Skeletal muscle cell (primary cell): ENCODE measurements around the gene GPC6.

Experiments
- DNase-seq: peaks from one replicate; pipeline ENCODE4 v3.0.0-alpha.2; 2010; ENCODE audit warnings: low read depth
- H3K4me3 ChIP-seq: 2 replicates; pipeline ENCODE4 v1.5.1; 2011; ENCODE audit warnings: low read depth, mild to moderate bottlenecking, control low read depth, low read length, moderate library complexity

The GPC6 gene

GRCh38 chr13:94123557-94123956 lies 897.0 kb downstream of the GPC6 start:
- DNase-seq: no peak

GRCh38 chr13:94128430-94128829 lies 901.8 kb downstream of the GPC6 start:
- no peak for DNase-seq
- H3K4me3 ChIP-seq: no peak overlapping the region

More at GRCh38 chr13:94123557-94123956, 897.0 kb downstream of the GPC6 start:
- no peak overlapping the region for H3K4me3 ChIP-seq

GRCh38 chr13:94129490-94129894 lies 902.9 kb downstream of the GPC6 start:
- H3K4me3 ChIP-seq: no peak overlapping the region
- DNase-seq: no peak

GRCh38 chr13:94138831-94139230 lies 912.2 kb downstream of the GPC6 start:
- no peak overlapping the region for H3K4me3 ChIP-seq
- DNase-seq: no peak

- H3K4me3 ChIP-seq: no peak overlapping the region
- DNase-seq: peak; percentile 6
Observed at GRCh38 chr13:94139393-94139995, 912.9 kb downstream of the GPC6 start.

GRCh38 chr13:94140027-94140426 lies 913.4 kb downstream of the GPC6 start:
- no peak overlapping the region for H3K4me3 ChIP-seq
- DNase-seq: no peak

- no peak for DNase-seq
- no peak overlapping the region for H3K4me3 ChIP-seq
Observed at GRCh38 chr13:94140511-94140910, 913.9 kb downstream of the GPC6 start.

- H3K4me3 ChIP-seq: no peak overlapping the region
- no peak for DNase-seq
Observed at GRCh38 chr13:94143624-94144350, 917.2 kb downstream of the GPC6 start.

- no peak for DNase-seq
- H3K4me3 ChIP-seq: no peak overlapping the region
Observed at GRCh38 chr13:94145966-94146365, 919.4 kb downstream of the GPC6 start.

GRCh38 chr13:94153586-94153985 lies 927.0 kb downstream of the GPC6 start:
- H3K4me3 ChIP-seq: no peak overlapping the region
- DNase-seq: no peak

- no peak overlapping the region for H3K4me3 ChIP-seq
- peak; percentile 80 for DNase-seq
Observed at GRCh38 chr13:94154367-94154766, 927.8 kb downstream of the GPC6 start.

GRCh38 chr13:94157705-94158218 lies 931.2 kb downstream of the GPC6 start:
- DNase-seq: peak; percentile 83
- H3K4me3 ChIP-seq: no peak overlapping the region

GRCh38 chr13:94160875-94161274 lies 934.3 kb downstream of the GPC6 start:
- H3K4me3 ChIP-seq: no peak overlapping the region

GRCh38 chr13:94162289-94162688 lies 935.7 kb downstream of the GPC6 start:
- no peak for DNase-seq
- no peak overlapping the region for H3K4me3 ChIP-seq

More at GRCh38 chr13:94160875-94161274, 934.3 kb downstream of the GPC6 start:
- no peak for DNase-seq

GRCh38 chr13:94163535-94163934 lies 936.9 kb downstream of the GPC6 start:
- DNase-seq: no peak
- H3K4me3 ChIP-seq: no peak overlapping the region

- DNase-seq: no peak
- no peak overlapping the region for H3K4me3 ChIP-seq
Observed at GRCh38 chr13:94168783-94169453, 942.3 kb downstream of the GPC6 start.

- DNase-seq: no peak
- H3K4me3 ChIP-seq: no peak overlapping the region
Observed at GRCh38 chr13:94169454-94170144, 943.0 kb downstream of the GPC6 start.

- H3K4me3 ChIP-seq: no peak overlapping the region
- no peak for DNase-seq
Observed at GRCh38 chr13:94170145-94170571, 943.6 kb downstream of the GPC6 start.

GRCh38 chr13:94172416-94172815 lies 945.8 kb downstream of the GPC6 start:
- no peak overlapping the region for H3K4me3 ChIP-seq
- no peak for DNase-seq
